GM21423 (cell line): ENCODE data around the gene CAPN12.
"Not testable (repeated sequence)": the region's sequence is repeated elsewhere in the genome, so short reads cannot be mapped to it uniquely, and the experiment has no call there.

Experiments used
- ATAC-seq: cut with Tn5 transposase; IDR thresholded peaks from one replicate; pipeline ENCODE4 v1.9.1; 2021; ENCODE audit warnings: mild to moderate bottlenecking, moderate library complexity; ENCODE audit not compliant: unreplicated experiment

Gene CAPN12

GRCh38 chr19:38744298-38744681 is at the start of gene CAPN12:
CAPN12 (minus strand) TSS chr19:38744474; CDS start chr19:38744165, 309 bp downstream.
- no peak for ATAC-seq

GRCh38 chr19:38793671-38794070 is 49.4 kb upstream of the CAPN12 start:
- ATAC-seq = no peak

GRCh38 chr19:38793177-38793576 is 48.9 kb upstream of the CAPN12 start:
- ATAC-seq = no peak

GRCh38 chr19:38792250-38793111 is 48.2 kb upstream of the CAPN12 start:
- ATAC-seq = no peak

- ATAC-seq = peak; percentile 73
Measured at GRCh38 chr19:38791451-38792064, 47.3 kb upstream of the CAPN12 start.

GRCh38 chr19:38790507-38791403 is 46.5 kb upstream of the CAPN12 start:
- ATAC-seq = not testable (repeated sequence)

GRCh38 chr19:38788478-38789243 is 44.4 kb upstream of the CAPN12 start, which contains the start of gene LGALS7B:
LGALS7B (plus strand) TSS chr19:38789200; CDS start chr19:38789227, 27 bp downstream.
- ATAC-seq = no peak

- ATAC-seq = no peak
Measured at GRCh38 chr19:38786572-38787265, 42.4 kb upstream of the CAPN12 start.

GRCh38 chr19:38786061-38786460 is 41.8 kb upstream of the CAPN12 start:
- not testable (repeated sequence) for ATAC-seq

- no peak for ATAC-seq
Measured at GRCh38 chr19:38785187-38785699, 41.0 kb upstream of the CAPN12 start.

- ATAC-seq = no peak
Measured at GRCh38 chr19:38784224-38784623, 40.0 kb upstream of the CAPN12 start.

- not testable (repeated sequence) for ATAC-seq
Measured at GRCh38 chr19:38782212-38782611, 37.9 kb upstream of the CAPN12 start.

- ATAC-seq = no peak
Measured at GRCh38 chr19:38781058-38781457, 36.8 kb upstream of the CAPN12 start.

- ATAC-seq = no peak
Measured at GRCh38 chr19:38780443-38780842, 36.2 kb upstream of the CAPN12 start.

GRCh38 chr19:38778733-38779132 is 34.5 kb upstream of the CAPN12 start:
- no peak for ATAC-seq

GRCh38 chr19:38774181-38774950 is 30.1 kb upstream of the CAPN12 start:
- ATAC-seq = no peak

GRCh38 chr19:38773469-38774177 is 29.3 kb upstream of the CAPN12 start, which contains the start of gene LGALS7:
LGALS7 (minus strand) TSS chr19:38773517; CDS start chr19:38773492, 25 bp downstream.
- ATAC-seq = no peak

GRCh38 chr19:38771569-38771968 is 27.3 kb upstream of the CAPN12 start:
- not testable (repeated sequence) for ATAC-seq
